Retina (tissue), 1 donor: ENCODE measurements around the gene NUP98.
"Not testable (repeated sequence)": the region's sequence is repeated elsewhere in the genome, so short reads cannot be mapped to it uniquely, and the experiment has no call there.

Experiments
- DNase-seq: peaks from one replicate; pipeline ENCODE4 v3.0.0-alpha.2; 2016

Gene NUP98

GRCh38 chr11:3667149-3668035 lies 130.0 kb downstream of the NUP98 start:
- DNase-seq = no peak

DNA sequence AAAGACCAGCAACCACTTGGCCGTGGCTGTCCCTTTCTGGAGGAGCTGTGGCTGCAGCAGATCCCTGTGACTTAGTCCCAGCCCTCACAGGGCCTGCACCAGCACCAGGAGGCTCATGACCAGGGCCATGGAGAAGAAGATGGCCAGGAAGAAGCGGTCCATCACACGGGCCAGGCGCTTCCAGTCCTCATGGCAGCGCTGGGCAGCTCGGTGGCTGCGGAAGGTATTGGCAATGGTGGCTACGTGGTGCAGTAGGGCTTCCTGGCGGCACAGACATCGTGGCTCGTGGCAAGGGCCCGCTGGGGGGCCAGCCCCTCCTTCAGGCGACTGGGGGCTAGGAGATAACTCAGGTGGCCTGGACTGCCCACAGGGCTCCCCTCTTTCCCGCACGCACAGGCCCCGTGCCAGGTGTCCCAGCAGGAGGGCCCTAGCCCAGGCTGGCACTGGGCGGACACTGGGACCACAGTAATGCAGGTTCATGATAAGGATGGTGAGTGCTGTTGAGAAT lies 131.3 kb downstream of the NUP98 start:
- DNase-seq = no peak

DNA sequence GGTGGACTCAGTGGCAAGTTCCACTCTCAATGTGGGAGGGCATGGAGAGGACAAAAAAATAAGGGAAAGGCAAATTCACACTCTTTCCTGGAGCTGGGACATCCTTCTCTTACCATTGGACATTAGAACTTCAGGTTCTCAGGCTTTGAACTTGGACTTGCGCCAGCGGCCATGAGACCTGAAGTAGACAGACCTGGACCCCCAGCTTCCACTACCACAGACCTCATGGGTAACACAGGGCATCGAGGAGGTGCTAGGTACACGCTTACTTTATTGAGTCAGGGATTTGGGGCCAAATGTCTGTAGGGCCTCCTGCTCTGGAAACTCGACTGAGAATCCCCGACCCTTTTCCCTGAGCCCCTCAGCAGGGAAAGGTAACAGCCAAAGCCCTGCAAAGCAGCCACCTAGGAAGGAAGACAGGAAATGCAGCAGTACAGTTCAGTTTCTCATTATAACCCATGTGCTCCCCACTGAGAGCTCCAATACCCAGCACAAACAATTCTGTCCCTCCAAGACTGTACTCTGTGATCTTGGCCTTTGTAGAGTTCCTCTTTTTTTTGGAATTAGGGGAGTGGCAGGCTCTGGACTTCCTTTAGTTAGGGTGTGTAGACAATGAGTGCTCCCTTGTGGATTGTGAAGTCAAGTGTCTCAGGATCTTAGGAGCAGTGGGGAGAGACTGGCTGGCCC lies 131.9 kb downstream of the NUP98 start:
- DNase-seq = no peak

DNA sequence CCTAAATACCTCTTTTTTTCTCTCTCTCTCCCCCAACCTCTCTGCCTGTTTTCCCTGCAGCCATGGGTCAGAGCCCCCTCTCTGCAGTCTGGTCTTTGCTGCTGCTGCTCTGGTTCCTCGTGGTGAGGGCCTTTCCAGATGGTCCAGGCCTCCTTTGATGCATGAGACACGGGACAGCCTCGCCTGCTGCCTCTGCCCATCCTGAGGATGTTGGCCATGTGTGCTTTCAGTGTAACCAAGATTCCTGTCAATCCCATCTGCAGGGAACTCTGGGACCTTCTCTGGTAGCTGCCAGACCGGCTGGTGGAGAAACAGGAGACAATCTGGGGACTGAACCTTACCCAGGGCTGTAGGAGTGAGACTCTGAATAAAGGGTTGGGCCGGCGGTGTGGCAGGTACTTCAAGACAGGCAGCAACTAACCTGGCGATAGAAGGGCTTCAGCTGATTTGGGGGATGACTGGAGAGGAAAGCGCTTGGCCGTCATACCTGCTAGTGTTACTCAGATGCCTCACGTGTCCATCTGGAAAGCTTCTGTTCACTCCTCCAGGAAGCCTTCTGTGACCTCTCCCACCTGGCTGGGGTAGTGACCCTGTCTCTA lies 133.2 kb downstream of the NUP98 start:
- DNase-seq = no peak

- no peak for DNase-seq
These were observed 134.5 kb downstream of the NUP98 start for GRCh38 chr11:3662856-3663255.

- DNase-seq = no peak
These were observed 136.4 kb downstream of the NUP98 start for GRCh38 chr11:3660960-3661359.

DNA sequence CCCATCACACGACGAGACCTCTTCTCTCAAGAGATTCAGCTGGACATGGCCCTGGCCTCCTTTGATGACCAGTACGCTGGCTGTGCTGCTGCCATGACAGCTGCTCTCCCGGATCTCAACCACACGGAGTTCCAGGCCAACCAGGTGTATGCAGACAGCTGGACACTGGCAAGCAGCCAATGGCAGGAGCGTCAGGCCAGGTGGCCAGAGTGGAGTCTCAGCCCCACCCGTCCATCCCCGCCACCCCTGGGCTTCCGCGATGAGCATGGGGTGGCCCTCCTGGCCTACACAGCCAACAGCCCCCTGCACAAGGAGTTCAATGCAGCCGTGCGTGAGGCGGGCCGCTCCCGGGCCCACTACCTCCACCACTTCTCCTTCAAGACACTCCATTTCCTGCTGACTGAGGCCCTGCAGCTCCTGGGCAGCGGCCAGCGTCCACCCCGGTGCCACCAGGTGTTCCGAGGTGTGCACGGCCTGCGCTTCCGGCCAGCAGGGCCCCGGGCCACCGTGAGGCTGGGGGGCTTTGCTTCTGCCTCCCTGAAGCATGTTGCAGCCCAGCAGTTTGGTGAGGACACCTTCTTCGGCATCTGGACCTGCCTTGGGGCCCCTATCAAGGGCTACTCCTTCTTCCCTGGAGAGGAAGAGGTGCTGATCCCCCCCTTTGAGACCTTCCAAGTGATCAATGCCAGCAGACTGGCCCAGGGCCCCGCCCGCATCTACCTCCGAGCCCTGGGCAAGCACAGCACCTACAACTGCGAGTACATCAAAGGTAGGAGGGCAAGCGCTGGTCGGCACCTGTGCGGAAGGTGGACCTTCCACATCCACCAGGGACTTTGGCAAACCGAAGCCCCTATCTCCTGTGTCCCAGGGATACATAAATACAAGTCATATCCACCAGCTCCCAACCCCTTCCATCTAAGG lies 137.5 kb downstream of the NUP98 start:
- no peak for DNase-seq

DNA sequence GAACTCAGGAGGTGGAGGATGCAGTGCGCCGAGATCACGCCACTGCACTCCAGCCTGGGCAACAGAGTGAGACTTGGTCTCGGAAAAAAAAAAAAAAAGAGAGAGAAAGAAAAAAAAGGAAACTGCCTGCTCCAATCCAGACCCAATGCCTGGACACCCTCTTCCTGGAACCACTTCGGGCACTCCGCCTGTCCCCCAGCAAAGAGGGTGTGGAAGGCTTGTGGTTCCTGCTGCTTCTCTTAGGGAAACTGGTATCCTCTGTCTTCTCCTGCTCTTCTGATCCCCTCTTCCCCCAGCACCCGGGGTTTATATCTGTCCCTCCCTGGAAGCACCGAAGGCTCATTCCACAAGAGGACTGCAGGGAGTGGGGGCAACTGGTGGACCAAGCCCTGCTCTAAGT lies 139.1 kb downstream of the NUP98 start:
- DNase-seq = no peak

- not testable (repeated sequence) for DNase-seq
These were observed 140.0 kb downstream of the NUP98 start for GRCh38 chr11:3657331-3657730.

DNA sequence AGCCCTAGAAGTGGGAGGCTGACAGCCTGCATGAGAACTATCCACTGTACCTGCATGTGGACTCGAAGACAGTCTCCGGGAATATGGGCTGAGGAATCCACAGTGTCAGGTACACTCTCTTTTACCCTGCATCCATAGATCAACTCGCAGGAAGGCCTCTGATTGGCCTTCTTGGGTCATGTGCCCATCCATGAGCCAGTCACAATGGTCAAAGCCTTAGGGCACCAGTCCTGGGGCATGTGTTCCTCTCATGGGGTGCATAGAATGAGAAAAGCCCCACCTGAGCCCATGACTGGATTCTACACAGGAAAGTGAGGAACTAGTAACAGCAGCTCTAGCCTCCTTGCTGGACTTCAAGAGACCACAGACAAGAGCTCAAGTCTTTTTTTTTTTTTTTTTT lies 141.8 kb downstream of the NUP98 start:
- no peak for DNase-seq

GRCh38 chr11:3652514-3652913 lies 144.8 kb downstream of the NUP98 start:
- not testable (repeated sequence) for DNase-seq

- not testable (repeated sequence) for DNase-seq
These were observed 148.0 kb downstream of the NUP98 start for GRCh38 chr11:3649374-3649773.

DNA sequence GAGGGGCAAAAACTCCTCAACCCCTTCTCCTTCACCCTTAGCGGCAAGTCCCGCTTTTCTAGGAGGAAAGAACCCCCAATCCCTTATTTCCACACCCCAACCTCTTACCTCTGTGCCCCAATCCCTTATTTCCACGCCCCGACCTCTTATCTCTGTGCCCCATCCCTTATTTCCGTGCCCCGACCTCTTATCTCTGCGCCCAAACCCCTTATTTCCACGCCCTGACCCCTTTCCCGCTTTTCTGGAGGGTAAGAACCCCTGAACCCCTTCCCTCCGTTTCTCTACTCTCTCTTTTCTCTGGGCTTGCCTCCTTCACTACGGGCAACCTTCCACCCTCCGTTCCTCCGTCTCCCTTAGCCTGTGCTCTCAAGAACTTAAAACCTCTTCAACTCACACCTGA lies 148.5 kb downstream of the NUP98 start:
- DNase-seq = not testable (repeated sequence)

DNA sequence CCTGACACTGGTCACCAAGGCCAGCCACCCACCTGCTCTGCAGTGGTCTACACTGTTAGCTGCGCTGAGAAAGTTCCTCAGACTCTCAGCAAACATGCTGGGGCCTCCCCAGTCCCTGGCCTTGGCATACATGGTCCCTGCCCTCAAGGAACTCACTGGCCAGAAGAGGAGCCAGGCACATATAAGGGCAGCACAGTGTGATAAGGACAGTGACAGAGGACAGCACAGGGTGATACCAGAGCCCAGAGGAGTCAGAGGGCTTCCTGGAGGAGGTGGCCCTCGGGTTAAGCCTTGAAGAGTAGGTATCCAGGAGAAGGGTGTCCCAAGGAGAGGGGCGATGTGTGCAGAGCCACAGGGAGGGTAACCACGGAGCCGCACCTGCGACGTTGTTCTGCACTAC lies 151.8 kb downstream of the NUP98 start:
- DNase-seq = no peak

DNA sequence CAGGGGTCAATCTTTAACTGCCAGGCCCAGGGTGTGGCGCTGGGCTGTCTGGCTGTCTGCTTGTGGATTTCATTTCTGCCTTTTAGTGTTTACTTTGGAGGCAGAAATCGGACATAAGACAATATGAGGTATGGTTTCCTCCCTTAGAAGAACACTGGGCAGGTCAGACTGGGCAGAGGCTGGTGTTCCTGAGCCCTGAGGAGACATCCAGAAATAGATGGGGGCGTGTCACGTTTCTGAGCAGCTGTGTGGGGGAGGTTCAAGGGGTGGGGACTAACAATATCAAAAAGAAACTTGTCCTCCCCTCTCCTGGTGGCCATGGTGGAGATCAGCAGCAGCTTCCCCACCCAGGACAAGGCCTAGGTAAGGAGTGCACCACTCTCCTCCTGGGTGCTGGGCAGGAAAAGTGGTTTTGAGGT lies 152.5 kb downstream of the NUP98 start, which contains the start of gene ART1:
TSS of gene ART1 (plus strand) at position 312 of the 419 bp plus-strand sequence. CDS start 14,086 bp downstream, outside the sequence.
- no peak for DNase-seq

- DNase-seq = not testable (repeated sequence)
These were observed 154.2 kb downstream of the NUP98 start for GRCh38 chr11:3643102-3643546.

DNA sequence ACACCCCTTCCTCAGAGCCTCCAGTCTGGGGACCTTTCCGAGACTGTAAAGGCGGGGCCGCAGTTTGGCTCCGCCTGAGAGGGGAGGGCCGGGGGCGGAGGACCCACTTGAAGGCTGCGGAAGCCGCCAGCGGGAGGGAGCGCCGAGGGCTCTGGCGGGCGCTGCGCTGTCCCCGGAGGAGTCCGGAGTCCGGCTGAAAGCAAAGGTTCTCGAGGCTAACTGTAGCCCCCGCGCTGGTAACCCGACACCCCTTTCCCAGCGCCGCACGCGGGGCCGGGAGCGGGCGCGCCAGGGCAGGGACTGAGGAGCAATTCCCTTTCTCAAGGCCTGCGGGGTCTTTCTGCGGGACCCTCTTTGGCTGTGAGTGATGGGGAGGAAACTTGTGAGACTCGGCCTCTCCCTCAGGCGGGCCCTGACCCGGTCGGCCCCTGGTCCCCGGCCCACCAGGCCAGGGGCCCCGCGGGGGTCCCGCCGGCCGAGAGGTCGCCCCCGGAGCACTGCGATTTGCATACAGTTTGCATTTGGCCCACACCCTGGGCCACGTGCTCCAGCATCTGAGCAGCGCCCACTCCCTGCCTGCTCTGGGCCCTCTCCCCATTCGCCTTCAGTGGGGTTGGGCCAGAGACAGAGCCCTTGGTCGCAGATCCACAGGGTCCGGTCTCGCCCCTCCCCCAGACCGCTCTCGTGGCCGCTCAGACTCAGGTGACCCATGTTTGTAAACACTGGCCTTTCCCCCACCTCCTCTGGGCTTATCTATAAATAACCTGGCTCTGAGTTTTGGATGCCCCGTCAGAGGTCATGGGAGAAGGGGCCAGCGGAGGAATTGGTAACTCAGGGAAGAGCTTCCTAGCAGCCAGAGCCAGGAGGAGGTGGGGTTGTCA lies 155.0 kb downstream of the NUP98 start:
- DNase-seq = peak; percentile 93

GRCh38 chr11:3641701-3642070 lies 155.7 kb downstream of the NUP98 start, which contains the start of gene ART5:
Gene ART5, minus strand, starts transcription at chr11:3641992. Its CDS starts 130 bp downstream, at chr11:3641862.
- no peak for DNase-seq

- DNase-seq = peak; percentile 9
These were observed 156.2 kb downstream of the NUP98 start for GRCh38 chr11:3641191-3641590.

DNA sequence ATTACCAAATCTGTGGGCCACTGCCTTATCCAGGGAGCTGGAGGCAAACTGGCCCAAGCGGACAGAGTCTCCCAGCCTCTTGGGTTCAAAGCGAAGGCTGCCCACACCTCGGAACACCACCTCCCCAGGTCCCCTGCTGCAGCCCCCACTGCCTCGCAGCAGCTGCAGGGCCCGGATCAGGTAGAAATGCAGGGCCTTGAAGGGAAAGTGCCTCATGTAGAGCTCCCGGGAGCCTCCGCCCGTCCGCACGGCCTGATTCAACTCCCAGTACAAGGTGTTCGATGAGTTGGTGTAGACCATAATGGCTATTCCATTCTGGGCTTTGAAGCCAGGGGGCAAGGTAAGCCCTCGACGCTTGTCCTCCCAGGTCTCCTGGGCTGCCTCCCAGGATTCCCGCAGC lies 157.5 kb downstream of the NUP98 start:
- DNase-seq = no peak

DNA sequence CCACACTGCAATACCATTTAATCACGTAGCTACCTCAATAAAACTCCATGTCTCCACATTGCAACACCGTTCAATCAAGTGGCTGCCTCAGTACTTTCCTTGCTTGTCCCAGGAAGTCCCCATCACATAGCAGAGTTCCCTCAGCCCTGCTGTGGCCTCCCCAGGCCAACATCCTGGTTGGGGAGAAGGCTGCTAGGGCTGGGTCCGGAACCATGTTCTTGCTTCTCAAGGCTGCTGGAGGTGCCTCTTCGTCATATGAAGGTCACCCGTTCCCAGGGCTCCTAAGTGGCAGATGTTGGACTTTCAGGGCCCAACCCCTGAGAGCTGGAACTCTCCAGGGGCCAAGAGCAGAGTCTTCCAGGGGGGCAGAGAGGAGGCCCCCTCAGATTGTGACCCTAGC lies 158.8 kb downstream of the NUP98 start:
- no peak for DNase-seq
